ENCODE data around the gene TGFBRAP1. TPM values are rescaled to one million over a fixed set of nuclear protein-coding genes. Genes with fewer than 3 reads are reported as not detected.

TGFBRAP1 gene
- total and polyA plus RNA-seq, 9 donors, result 7.2 to 19.1 (median 16.4) TPM

DNA sequence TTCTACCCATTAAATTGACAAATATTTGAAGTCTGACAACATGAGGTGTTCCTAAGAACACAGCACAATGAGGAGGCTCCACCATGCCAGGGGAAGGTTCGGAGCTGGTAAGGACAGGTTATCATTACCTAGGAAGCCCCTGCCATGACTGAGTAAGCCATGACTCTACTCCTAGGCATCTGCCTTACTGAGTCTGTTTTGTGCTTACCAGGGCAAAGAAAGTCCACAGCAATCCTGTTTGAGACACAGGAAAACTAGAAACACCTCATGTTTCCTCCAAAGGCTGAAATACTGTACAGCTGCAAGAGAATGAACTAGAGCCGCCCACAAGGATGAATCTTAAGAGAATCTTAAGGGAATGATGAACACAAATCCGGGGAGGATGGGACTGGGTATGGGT, 11.6 kb downstream of the TGFBRAP1 start:
- intact Hi-C loops (cut with DNase I), result no loop called here
- no peak for DNase-seq
- Histone ChIP-seq H3K9me3 (no peaks in the 10 kb centered on the region), H3K4me3 (no peak overlapping the region), H3K36me3 (no peaks in the 10 kb centered on the region), H3K27me3 (no peaks in the 10 kb centered on the region), H3K27ac (no peak overlapping the region), H3K4me1 (ENCODE audit: insufficient read depth) (peaks cover 1% of the 10 kb centered on the region)
- TF ChIP-seq CTCF (IDR thresholded peaks at IDR 0.05) (no peak), POLR2A (IDR thresholded peaks at IDR 0.05) (no peak), EP300 (IDR thresholded peaks at IDR 0.05) (no peak)
- 88 to 93% (median 88%) methylated on average over 3 of the region's 3 CpGs for WGBS, 3 donors

GRCh38 chr2:105315314-105315713, 14.2 kb downstream of the TGFBRAP1 start:
- no peak for DNase-seq
- intact Hi-C loops (cut with DNase I), result no loop called here
- Histone ChIP-seq H3K9me3 (no peaks in the 10 kb centered on the region), H3K36me3 (no peaks in the 10 kb centered on the region), H3K4me1 (ENCODE audit: insufficient read depth) (peaks cover 1% of the 10 kb centered on the region), H3K4me3 (no peak overlapping the region), H3K27me3 (no peaks in the 10 kb centered on the region), H3K27ac (no peak overlapping the region)
- 75 to 82% (median 77%) methylated on average over 3 of the region's 3 CpGs for WGBS, 3 donors
- TF ChIP-seq EP300 (IDR thresholded peaks at IDR 0.05) (no peak), CTCF (IDR thresholded peaks at IDR 0.05) (no peak), POLR2A (IDR thresholded peaks at IDR 0.05) (no peak)

DNA sequence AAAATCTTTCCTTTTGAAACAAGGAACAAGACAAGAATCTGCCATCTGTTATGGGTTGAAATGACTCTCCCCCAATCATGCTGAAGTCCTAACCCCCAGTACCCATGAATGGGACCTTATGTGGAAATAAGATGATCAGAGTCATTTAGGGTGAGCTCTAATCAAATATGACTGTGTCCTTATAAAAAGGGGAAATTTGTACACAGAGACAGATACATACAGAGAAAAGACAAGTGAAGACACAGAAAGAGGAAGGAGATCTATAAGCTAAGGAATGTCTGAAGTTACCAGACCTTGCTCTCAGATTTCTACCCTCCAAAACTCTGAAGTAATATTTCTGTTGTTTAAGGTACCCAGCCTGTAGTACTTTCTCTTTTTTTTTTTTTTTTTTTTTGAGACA, 15.7 kb downstream of the TGFBRAP1 start:
- no peak for TF ChIP-seq CTCF (IDR thresholded peaks at IDR 0.05)
- no peak for TF ChIP-seq EP300 (IDR thresholded peaks at IDR 0.05)
- no peak for TF ChIP-seq POLR2A (IDR thresholded peaks at IDR 0.05)
- DNase-seq, result no peak
- Histone ChIP-seq H3K36me3 (no peaks in the 10 kb centered on the region), H3K27me3 (no peaks in the 10 kb centered on the region), H3K4me3 (no peak overlapping the region), H3K4me1 (ENCODE audit: insufficient read depth) (peaks cover under 1% of the 10 kb centered on the region), H3K9me3 (no peaks in the 10 kb centered on the region), H3K27ac (no peak overlapping the region)
- intact Hi-C loops (cut with DNase I), result no loop called here

DNA sequence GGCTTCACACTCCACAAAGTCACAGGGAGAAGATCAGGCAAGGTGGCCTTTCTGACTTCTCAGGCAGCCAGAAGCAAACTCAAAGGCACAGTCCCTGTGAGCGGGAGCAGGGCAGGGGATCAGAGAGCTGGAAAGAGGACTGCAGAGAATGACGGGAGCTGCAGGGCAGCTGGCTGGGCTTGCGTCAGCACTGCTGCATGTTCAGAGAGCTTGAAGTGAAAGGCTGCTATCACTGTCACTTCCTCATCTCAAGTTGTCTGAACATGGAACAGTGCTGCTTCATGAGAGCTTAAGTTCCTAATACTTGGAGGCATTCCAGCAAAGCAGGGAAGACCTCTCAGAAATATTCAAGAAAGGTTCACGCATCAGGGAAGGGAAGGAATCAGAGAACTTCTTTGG, 20.4 kb downstream of the TGFBRAP1 start:
- H3K27ac ChIP-seq, result no peak overlapping the region
- intact Hi-C loops (cut with DNase I), result no loop called here
- no peaks in the 10 kb centered on the region for H3K36me3 ChIP-seq
- H3K4me3 ChIP-seq, result no peak overlapping the region
- no peaks in the 10 kb centered on the region for H3K9me3 ChIP-seq
- H3K4me1 ChIP-seq (ENCODE audit: insufficient read depth), result no peaks in the 10 kb centered on the region
- 90 to 93% (median 92%) methylated on average over 4 of the region's 4 CpGs for WGBS, 3 donors
- H3K27me3 ChIP-seq, result no peaks in the 10 kb centered on the region
- TF ChIP-seq CTCF (IDR thresholded peaks at IDR 0.05) (no peak), POLR2A (IDR thresholded peaks at IDR 0.05) (no peak), EP300 (IDR thresholded peaks at IDR 0.05) (no peak)
- DNase-seq, result no peak
